A673 (cell line): Measurements from ENCODE around the gene LHX4.

Experiments used
- EZH2 ChIP-seq: fragments of 200-600 bp; sonication (generic); IDR thresholded peaks from 2 replicates; pipeline ENCODE4 v1.6.1; 2017; ENCODE audit warnings: borderline replicate concordance, low read depth, mild to moderate bottlenecking, mixed read lengths, antibody characterized with exemption, low read length; ENCODE audit not compliant: poor library complexity, severe bottlenecking
- TF ChIP-seq, protein P1 (sequence below): fragments of 300-800, 200-600 bp; sonication (generic); conservative IDR thresholded peaks from 2 replicates; pipeline ENCODE4 v1.5.1; 2017; ENCODE audit warnings: low read depth, mild to moderate bottlenecking, antibody characterized with exemption, low read length, moderate library complexity, mixed read lengths

DNA sequence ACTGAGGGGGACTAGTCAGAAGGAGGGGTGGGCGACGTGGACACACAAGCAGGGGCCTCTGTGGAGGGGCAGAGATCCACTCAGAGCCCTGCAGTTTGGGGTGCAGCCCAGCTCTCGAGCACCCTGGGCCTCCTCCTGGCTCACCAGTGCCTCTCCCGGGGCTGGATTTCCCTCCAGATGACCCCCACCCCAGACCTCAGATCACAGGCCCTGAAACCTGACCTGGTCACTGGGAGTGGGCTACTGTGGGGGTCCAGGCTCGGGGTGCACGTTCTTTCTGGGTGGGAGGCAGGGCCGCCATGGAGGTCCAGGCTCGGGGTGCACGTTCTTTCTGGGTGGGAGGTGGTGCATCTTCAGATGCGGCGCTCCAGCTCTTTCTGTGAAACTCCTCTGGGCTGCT lies 10.3 kb upstream of the LHX4 start:
- TF ChIP-seq, protein P1, sequence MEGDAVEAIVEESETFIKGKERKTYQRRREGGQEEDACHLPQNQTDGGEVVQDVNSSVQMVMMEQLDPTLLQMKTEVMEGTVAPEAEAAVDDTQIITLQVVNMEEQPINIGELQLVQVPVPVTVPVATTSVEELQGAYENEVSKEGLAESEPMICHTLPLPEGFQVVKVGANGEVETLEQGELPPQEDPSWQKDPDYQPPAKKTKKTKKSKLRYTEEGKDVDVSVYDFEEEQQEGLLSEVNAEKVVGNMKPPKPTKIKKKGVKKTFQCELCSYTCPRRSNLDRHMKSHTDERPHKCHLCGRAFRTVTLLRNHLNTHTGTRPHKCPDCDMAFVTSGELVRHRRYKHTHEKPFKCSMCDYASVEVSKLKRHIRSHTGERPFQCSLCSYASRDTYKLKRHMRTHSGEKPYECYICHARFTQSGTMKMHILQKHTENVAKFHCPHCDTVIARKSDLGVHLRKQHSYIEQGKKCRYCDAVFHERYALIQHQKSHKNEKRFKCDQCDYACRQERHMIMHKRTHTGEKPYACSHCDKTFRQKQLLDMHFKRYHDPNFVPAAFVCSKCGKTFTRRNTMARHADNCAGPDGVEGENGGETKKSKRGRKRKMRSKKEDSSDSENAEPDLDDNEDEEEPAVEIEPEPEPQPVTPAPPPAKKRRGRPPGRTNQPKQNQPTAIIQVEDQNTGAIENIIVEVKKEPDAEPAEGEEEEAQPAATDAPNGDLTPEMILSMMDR = no peak
- TF ChIP-seq EZH2 = no peak
